ENCODE data around the gene PSTK.
A peak's percentile ranks its signal among the peaks of the same experiment; 100 is the strongest.

PSTK gene

GRCh38 chr10:122953902-122954730, 26.1 kb upstream of the PSTK start, which contains the start of gene C10orf88:
TSS of gene C10orf88 (minus strand) at chr10:122954227. CDS start at chr10:122954178, 49 bp downstream.
- TF ChIP-seq, protein P1, sequence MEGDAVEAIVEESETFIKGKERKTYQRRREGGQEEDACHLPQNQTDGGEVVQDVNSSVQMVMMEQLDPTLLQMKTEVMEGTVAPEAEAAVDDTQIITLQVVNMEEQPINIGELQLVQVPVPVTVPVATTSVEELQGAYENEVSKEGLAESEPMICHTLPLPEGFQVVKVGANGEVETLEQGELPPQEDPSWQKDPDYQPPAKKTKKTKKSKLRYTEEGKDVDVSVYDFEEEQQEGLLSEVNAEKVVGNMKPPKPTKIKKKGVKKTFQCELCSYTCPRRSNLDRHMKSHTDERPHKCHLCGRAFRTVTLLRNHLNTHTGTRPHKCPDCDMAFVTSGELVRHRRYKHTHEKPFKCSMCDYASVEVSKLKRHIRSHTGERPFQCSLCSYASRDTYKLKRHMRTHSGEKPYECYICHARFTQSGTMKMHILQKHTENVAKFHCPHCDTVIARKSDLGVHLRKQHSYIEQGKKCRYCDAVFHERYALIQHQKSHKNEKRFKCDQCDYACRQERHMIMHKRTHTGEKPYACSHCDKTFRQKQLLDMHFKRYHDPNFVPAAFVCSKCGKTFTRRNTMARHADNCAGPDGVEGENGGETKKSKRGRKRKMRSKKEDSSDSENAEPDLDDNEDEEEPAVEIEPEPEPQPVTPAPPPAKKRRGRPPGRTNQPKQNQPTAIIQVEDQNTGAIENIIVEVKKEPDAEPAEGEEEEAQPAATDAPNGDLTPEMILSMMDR (IDR thresholded peaks at IDR 0.05; ENCODE audit: low read depth, low read length, missing control alignments): no peak

DNA sequence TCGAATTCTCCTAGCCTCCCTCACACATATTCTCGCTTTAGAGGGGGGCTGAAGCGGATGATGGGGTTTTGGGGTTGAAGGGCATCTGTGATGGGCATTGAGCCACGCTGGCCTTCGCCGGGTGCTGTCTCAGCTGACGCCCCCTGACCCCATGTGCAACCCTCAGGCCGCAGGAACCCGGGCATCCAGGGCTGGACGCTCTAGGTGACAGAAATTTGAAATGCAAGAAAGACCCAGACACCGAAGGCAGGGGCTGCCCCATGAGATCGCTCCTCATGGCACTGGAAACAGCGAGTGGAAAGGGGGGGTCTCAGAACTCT, 25.5 kb upstream of the PSTK start:
- H3K4me3 ChIP-seq (ENCODE audit: low read depth, low read length): peak overlapping the region; percentile 42; the same call in 1 of the 2 replicates
- no peak for DNase-seq (ENCODE audit: low read depth)
- TF ChIP-seq, protein P1 (IDR thresholded peaks at IDR 0.05; ENCODE audit: low read depth, low read length, missing control alignments): no peak

More at GRCh38 chr10:122953902-122954730, 26.1 kb upstream of the PSTK start, which contains the start of gene C10orf88:
- DNase-seq (ENCODE audit: low read depth): peak; percentile 98
- H3K4me3 ChIP-seq (ENCODE audit: low read depth, low read length): peak within 1 kb of the TSS; percentile 81

GRCh38 chr10:122955892-122956291, 24.3 kb upstream of the PSTK start:
- DNase-seq (ENCODE audit: low read depth): no peak
- TF ChIP-seq, protein P1 (IDR thresholded peaks at IDR 0.05; ENCODE audit: low read depth, low read length, missing control alignments): no peak
- H3K4me3 ChIP-seq (ENCODE audit: low read depth, low read length): no peak overlapping the region

DNA sequence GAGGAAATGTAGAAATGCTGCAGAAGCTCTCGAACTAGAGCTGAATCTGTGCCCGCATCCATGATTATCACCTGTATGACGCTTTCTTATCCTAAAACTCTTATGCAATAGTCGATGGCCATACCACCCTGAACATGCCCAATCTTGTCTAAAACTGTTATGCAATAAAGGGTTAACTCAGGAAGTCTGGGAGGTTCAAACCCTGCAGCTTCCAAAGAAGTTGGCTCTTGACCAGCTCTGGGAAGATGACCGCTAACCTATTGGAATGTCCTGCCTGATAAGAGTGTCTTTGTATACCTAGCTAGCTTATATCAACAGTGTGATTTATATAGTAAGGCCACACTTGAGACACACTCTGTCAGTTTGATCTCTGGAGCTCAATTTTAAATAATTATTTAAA, 22.7 kb upstream of the PSTK start:
- H3K4me3 ChIP-seq (ENCODE audit: low read depth, low read length): no peak overlapping the region
- TF ChIP-seq, protein P1 (IDR thresholded peaks at IDR 0.05; ENCODE audit: low read depth, low read length, missing control alignments): no peak
- no peak for DNase-seq (ENCODE audit: low read depth)

- H3K4me3 ChIP-seq (ENCODE audit: low read depth, low read length): no peak overlapping the region
- TF ChIP-seq, protein P1 (IDR thresholded peaks at IDR 0.05; ENCODE audit: low read depth, low read length, missing control alignments): no peak
- DNase-seq (ENCODE audit: low read depth): no peak
Measured at GRCh38 chr10:122962405-122962804, 17.8 kb upstream of the PSTK start.

GRCh38 chr10:122966879-122967278, 13.3 kb upstream of the PSTK start:
- TF ChIP-seq, protein P1 (IDR thresholded peaks at IDR 0.05; ENCODE audit: low read depth, low read length, missing control alignments): no peak
- DNase-seq (ENCODE audit: low read depth): no peak
- no peak overlapping the region for H3K4me3 ChIP-seq (ENCODE audit: low read depth, low read length)

GRCh38 chr10:122968698-122969097, 11.5 kb upstream of the PSTK start:
- TF ChIP-seq, protein P1 (IDR thresholded peaks at IDR 0.05; ENCODE audit: low read depth, low read length, missing control alignments): no peak
- no peak for DNase-seq (ENCODE audit: low read depth)
- no peak overlapping the region for H3K4me3 ChIP-seq (ENCODE audit: low read depth, low read length)

Measured in GM12864 (cell line).